ENCODE data around the gene C4BPB. TPM values are rescaled to one million over a fixed set of nuclear protein-coding genes. Genes with fewer than 3 reads are reported as not detected.

C4BPB gene
- total RNA-seq, 1 donor from 2014 or later, result not detected

GRCh38 chr1:207060596-207060995 lies 28.1 kb upstream of the C4BPB start:
- no peak for DNase-seq (ENCODE audit: low read depth)
- H3K4me3 ChIP-seq (ENCODE audit: low read depth, low read length), result no peak overlapping the region
- TF ChIP-seq CTCF (conservative IDR thresholded peaks at IDR 0.05; ENCODE audit: low read depth, low read length), result no peak

- DNase-seq (ENCODE audit: low read depth), result no peak
- H3K4me3 ChIP-seq (ENCODE audit: low read depth, low read length), result no peak overlapping the region
- TF ChIP-seq CTCF (conservative IDR thresholded peaks at IDR 0.05; ENCODE audit: low read depth, low read length), result no peak
Measured at GRCh38 chr1:207062058-207062457, 26.6 kb upstream of the C4BPB start.

GRCh38 chr1:207063014-207063413 lies 25.6 kb upstream of the C4BPB start:
- DNase-seq (ENCODE audit: low read depth), result no peak
- H3K4me3 ChIP-seq (ENCODE audit: low read depth, low read length), result no peak overlapping the region
- TF ChIP-seq CTCF (conservative IDR thresholded peaks at IDR 0.05; ENCODE audit: low read depth, low read length), result no peak

GRCh38 chr1:207064561-207064960 lies 24.1 kb upstream of the C4BPB start:
- TF ChIP-seq CTCF (conservative IDR thresholded peaks at IDR 0.05; ENCODE audit: low read depth, low read length), result no peak

DNA sequence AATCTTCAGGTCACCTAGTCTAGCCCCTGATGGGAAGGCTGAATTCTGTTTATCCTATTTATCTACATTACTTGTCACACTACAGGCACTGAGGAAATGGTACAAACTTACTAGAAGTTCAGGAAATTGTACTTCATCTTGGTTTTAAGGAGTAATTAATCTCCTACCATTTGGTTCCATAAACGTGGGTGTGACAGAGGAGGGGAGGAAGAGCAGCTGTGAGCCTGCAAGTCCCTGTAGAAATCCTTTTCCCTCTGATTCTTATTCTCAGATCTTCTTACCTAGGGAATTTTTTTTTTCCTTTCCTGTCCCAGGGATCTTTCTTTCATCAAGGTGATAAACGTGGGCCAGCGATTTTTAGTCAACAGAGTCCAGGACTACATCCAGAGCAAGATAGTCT lies 21.5 kb upstream of the C4BPB start:
- H3K4me3 ChIP-seq (ENCODE audit: low read depth, low read length), result no peak overlapping the region
- no peak for TF ChIP-seq CTCF (conservative IDR thresholded peaks at IDR 0.05; ENCODE audit: low read depth, low read length)
- no peak for DNase-seq (ENCODE audit: low read depth)

More at GRCh38 chr1:207064561-207064960, 24.1 kb upstream of the C4BPB start:
- DNase-seq (ENCODE audit: low read depth), result no peak
- H3K4me3 ChIP-seq (ENCODE audit: low read depth, low read length), result no peak overlapping the region

DNA sequence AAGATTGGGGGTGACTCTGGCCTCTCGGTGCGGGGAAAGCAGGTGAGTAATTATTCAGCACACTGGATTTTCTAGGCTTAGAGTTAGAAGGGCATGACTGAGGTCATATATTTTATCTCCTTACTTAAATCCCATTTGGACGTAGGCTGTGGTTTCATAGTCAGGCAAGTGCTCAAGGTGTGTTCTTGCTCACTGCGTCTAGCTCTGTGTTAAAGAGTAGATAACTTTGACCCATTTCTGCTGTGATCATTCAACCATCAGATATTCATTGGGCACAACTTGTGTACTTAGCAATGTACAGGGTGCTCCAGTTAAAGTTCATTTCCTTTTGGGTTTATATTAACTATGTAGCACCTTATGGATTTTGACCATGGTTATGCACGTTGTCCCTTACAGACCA lies 21.0 kb upstream of the C4BPB start:
- DNase-seq (ENCODE audit: low read depth), result no peak
- no peak overlapping the region for H3K4me3 ChIP-seq (ENCODE audit: low read depth, low read length)
- TF ChIP-seq CTCF (conservative IDR thresholded peaks at IDR 0.05; ENCODE audit: low read depth, low read length), result no peak

DNA sequence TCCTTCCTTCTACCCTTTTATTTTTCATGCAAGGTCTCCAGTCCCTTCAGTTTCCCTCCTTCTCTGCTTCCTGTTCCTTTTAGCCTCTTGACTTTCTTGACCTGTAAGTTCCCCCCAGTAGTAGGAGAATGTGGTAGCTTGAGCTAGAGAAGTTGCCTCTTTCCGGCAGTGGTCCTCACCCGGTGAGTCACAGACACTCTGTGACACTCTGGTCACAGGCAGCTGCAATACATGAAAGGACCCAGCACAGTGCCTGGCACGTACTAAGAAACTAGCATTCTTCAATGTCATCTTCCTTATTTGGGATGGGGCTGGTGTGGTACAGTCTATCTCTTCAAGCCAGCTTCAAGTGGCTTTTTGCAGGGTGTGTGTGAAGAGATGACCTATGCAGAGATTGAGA lies 19.6 kb upstream of the C4BPB start:
- no peak overlapping the region for H3K4me3 ChIP-seq (ENCODE audit: low read depth, low read length)
- no peak for DNase-seq (ENCODE audit: low read depth)
- TF ChIP-seq CTCF (conservative IDR thresholded peaks at IDR 0.05; ENCODE audit: low read depth, low read length), result no peak
